GM18505 (cell line): Measurements from ENCODE around the gene TMEM119.
"Not testable (repeated sequence)": the region's sequence is repeated elsewhere in the genome, so short reads cannot be mapped to it uniquely, and the experiment has no call there.

ENCODE experiments used
- ATAC-seq: cut with Tn5 transposase; IDR thresholded peaks from one replicate; pipeline ENCODE4 v1.9.1; 2021; ENCODE audit not compliant: unreplicated experiment
- POLR2A ChIP-seq: IDR thresholded peaks from 4 replicates; pipeline ENCODE4 v1.6.1; 2011; ENCODE audit warnings: borderline replicate concordance; ENCODE audit not compliant: insufficient read depth, insufficient read length; ENCODE audit errors: extremely low read depth

Gene TMEM119

DNA sequence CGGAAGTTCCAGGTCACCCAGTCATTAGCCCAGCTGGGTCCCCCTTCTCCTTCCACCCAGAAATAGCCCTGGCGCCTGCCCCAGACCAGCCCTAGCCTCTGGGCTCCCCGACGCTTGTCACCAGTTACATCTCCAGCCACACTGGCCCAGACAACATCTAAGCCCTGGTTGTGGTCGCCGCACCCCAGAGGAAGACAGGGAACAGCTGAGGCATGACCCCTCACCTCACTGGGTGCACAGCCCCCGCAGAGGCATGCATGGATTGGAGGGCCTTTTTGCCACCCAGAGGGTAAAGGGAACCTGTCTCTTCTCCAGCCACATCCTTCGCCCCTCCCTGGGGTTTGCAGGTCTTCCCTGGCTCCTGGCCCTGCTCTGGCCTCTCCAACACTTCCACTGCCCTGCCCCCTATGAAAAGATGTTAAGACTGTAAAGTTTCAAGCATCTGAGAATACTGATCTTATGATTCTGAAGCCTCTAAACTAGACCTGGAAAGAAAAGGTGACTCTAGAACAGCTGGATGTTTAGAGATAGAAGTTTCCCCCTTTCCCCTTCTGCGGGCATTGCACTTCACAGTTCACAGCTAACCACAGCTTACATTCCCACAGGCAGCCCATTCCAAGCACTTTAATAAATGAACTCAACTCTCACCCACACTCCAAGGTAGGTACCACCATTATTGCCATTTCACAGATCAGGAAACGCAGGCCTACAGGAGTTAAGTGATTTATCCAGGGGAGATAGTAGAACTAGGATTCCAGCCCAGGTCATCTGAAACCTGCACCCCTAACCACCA is 14.7 kb downstream of the TMEM119 start:
- no peak for TF ChIP-seq POLR2A
- no peak for ATAC-seq

DNA sequence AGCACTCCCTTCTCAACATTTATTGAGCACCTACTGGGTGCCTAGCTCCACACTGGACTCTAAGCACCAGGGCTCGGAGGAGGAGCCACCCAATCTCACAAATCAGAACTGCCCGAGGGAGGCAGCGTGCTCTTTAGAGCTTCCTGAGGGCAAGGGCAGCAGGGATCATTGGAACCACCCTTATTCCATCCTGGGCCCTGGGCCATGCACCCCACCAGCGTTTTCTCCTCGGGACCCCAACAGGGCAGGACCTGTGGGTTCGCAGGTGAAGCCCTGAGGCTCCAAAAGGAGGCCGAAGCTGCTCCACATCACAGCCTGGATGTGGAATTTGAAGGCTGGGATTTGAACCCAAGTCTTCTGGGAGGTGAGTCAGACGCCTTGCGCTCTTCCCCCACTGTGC is 15.4 kb downstream of the TMEM119 start:
- no peak for ATAC-seq
- no peak for TF ChIP-seq POLR2A

DNA sequence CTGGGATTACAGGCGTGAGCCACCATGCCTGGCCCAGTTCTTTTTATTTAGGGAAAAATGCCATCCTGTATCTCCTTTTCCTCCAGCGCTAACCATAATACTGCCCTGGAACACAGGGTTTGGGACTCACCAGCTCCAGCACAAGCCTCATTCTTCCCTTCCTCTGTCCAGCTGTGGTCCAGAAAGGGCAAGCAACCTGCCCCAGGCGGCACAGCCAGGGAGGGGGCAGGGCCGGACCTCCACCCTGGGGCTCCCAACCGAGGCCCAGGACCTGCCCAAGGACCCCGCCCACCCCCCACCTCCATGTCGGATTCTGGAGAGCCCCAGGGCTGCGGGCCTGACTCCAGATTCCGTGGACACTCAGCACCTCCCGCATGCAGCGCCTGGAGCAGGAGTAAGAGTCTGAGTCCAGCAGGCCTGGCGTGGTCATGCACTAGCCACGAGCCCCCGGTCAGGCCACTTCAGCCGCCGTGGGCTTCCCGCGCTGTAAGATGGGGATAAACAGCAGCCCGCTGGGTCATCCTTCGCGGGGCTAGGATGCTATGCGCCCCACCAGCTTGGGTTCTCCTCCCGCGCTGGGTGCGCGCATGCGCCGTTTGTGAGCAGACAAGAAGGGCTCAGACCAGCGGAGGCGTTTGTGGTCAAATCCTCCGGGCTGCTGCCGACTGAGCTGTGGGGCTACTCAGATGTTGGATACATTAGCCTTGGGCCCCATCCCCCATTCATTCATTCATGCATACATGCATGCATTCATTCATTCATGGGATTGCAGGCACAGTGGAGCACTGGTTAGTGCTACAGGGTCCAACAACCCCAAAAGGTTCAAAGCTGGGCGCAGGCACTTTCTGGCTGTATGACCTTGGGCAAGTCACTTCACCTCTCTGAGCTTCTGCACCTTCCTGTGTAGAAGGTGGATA is 16.3 kb downstream of the TMEM119 start:
- no peak for TF ChIP-seq POLR2A

DNA sequence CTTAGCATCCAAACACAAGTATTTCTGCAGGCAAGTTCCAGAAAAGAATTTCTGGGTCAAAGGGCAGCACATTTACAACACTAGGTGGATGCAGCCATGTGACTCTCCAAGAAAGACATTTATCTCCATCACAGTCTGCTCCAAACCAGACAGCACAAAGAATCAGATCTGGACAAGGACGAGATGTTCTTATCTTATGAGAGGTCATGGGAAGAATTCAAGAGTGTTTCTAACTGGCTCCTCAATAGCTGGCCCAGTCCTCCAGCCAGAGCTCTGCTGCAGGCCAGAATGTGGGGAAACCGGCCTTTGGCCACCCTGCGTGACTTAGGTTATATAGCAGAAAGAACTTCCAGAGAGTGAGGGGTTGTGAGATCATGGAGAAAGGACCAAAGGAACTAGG is 17.4 kb downstream of the TMEM119 start:
- TF ChIP-seq POLR2A, result no peak
- ATAC-seq, result no peak

More for the DNA sequence above, 16.3 kb downstream of the TMEM119 start:
- ATAC-seq, result no peak

DNA sequence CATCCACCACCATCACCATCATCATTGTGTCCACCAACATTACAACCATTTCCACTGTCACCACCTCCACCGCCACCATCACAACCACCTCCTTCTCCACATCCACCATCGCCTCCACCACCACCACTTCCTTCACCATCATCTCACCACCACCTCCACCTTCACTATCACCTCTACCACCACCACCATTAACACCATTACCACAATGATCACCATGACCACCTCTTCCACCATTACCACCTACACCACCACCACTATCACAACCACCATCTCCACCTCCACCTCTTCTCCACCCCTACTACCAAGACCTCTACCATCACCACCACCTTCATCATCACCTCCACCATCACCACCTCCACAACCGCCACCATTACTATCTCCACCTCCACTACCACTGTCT is 19.1 kb downstream of the TMEM119 start:
- no peak for ATAC-seq
- no peak for TF ChIP-seq POLR2A

DNA sequence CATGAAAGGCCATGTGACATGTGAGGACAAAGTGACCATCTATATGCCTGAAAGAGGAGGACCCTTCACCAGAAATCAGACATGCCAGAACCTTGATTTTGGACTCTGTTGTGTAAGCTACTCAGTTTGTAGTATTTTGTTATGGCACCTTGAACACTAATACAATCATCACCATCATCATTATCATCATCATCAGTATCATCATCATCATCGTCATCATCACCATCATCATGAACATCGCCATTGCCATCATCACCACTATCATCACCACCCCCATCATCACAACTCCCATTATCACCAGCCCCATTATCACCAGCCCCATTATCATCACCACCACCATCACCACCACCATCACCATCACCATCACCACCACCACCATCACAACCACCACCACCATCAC is 19.6 kb downstream of the TMEM119 start:
- ATAC-seq, result no peak
- no peak for TF ChIP-seq POLR2A

DNA sequence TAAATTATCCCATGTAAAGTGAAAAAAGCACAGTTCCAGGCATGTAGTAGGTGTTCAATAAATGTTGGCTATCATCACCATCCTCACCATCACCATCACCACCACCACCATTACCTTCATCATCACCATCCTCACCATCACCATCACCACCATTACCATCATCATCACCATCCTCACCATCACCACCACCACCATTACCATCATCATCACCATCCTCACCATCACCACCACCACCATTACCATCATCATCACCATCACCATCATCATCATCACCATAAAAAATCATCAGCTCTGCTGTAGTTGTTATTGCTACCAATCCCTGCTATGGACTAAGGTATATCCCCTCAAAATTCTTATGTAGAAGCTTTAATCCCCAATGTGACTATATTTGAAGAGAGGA is 20.4 kb downstream of the TMEM119 start:
- no peak for TF ChIP-seq POLR2A
- no peak for ATAC-seq

DNA sequence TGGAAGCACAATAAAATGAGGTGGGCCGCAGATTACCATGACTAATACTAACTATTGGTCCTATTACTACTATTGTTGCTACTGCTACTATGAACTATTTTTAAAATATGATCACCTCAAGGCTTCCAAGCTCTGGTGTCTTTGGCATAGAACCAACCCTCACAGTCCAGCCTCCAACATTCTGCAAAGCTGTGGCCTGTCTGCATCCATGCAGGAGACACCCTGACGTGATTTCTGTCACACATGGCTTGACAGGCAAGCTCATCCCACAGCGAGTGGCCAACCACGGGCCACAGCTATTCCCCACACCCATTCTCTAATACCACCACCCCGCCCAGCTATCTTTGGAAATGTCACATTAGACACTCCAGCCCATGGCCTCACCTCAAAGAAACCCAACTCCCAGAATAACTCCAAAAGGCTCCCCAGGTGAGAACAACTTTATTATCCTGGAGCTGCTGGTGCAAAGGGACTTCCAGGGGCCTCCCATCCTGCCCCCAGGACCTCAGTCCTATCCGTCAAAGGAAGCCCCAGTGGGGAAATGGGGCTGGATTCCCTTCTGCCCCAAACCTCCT is 21.1 kb downstream of the TMEM119 start:
- no peak for TF ChIP-seq POLR2A
- ATAC-seq, result no peak

DNA sequence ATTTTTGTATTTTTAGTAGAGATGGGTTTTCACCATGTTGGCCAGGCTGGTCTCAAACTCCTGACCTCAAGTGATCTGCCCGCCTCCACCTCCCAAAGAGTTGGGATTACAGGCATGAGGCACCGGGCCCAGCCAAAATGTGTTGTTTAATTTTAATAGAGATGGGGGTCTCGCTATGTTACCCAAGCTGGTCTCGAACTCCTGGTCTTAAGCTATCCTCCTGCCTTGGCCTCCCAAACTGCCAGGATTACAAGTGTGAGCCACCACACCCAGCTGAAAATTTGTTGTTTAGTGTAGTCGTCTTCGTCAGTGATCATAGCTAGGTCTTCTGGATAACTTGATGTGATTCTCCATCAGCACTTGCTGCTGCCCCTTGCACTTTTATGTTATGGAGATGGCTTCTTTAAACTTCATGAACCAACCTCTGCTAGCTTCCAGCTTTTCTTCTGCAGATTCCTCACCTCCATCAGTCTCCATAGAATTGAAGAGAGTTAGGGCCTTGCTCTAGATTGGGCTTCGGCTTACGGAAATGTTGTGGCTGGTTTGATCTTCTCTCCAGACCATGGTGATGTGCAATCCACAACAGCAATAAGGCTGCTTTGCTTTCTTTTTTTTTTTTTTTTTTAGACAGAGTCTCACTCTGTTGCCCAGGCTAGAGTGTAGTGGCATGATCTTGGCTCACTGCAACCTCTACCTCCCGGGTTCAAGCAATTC is 22.5 kb downstream of the TMEM119 start:
- TF ChIP-seq POLR2A, result no peak
- no peak for ATAC-seq

DNA sequence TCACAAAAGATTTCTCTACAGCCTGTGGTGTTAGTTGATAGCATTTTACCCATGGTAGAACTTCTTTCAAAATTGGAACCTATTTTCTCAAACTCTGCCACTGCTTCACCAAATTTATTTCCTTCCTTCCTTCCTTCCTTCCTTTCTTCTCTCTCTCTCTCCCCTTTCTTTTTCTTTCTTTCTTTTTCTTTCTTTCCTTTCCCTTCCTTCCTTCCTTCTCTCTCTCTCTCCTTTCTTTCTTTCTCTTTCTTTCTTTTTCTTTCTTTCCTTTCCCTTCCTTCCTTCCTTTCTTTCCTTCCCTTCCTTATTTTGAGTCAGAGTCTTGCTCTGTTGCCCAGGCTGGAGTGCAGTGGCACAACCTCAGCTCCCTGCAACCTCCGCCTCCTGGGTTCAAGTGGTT is 23.6 kb downstream of the TMEM119 start:
- ATAC-seq, result not testable (repeated sequence)

DNA sequence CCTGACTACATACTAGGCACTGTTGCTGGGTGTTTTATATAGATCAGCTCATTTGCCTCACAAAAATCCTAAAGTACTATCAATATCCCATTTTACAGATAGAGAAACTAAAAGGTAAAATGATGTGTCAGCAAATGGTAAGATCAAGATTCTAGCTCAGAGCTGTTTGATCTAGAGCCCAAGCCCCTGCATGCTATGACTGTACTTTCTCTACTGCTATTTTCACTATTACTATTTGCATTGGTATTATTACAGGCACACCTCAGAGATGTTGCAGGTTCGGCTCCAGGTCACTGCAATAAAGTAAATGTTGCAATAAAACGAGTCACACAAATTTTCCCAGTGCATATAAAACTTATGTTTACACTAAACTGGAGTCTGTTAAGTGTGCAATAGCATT is 24.6 kb downstream of the TMEM119 start:
- no peak for TF ChIP-seq POLR2A
- ATAC-seq, result no peak

DNA sequence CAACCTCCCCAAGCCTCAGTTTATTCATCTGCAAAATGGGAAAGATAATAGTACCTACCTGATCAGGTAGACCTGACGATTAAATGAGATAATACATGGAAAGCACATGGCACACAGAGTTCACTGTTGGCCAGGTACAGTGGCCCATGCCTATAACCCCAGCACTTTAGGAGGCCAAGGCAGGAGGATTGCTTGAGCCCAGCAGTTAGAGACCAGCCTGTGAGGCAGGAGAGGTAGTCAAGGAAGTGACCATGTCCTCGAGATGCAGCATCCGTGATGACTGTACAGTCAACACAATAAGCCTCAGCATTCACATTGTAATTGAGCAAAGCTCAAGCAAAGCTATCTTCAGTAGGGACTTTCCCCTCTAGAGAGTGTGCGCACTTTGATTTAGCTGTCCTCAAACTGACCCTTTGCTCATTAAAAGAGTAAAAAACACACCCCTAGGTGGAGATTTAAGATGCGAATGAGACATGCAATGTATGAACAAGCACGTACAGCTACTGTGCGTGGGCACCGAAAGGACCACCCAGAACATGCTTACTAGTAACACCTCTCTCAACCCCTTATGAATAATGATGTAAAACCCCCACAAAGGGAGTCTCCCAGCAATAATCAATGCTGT is 25.6 kb downstream of the TMEM119 start:
- TF ChIP-seq POLR2A, result no peak
- ATAC-seq, result no peak
